ENCODE data around the gene BAG5. TPM values are rescaled to one million over a fixed set of nuclear protein-coding genes. Genes with fewer than 3 reads are reported as not detected.

BAG5 gene
- total and polyA plus RNA-seq, 2 of the 8 experiments (the other 6 are each of a cell fraction or from before 2014, with no cell fraction given), result 7.4 to 29.5 TPM

- TF ChIP-seq RNF2 (IDR thresholded peaks at IDR 0.05; ENCODE audit: borderline replicate concordance, low read depth, low read length, missing control alignments, poor library complexity, severe bottlenecking), result no peak
- TF ChIP-seq MAX (IDR thresholded peaks at IDR 0.05), result 0 out of 2 replicates have a peak, but pooled peaks have one; percentile 24
- TF ChIP-seq CTCF (IDR thresholded peaks at IDR 0.05; ENCODE audit: control extremely low read depth in 1 of 3, insufficient read depth in 1 of 3, low read depth in 1 of 3, low read length in 3 of 3), result peak in 2 of 3 experiments; percentile 84 to 97; a peak in 3 of 4 replicates
- TF ChIP-seq RAD21 (IDR thresholded peaks at IDR 0.05 in 1 of 2, conservative IDR thresholded peaks at IDR 0.05 in 1 of 2; ENCODE audit: low read depth in 2 of 2, low read length in 2 of 2), result peak; percentile 83
- no peak for TF ChIP-seq SP2 (IDR thresholded peaks at IDR 0.05; ENCODE audit: low read length)
- peak; percentile 77; the same call in 1 of the 2 replicates for TF ChIP-seq POLR2AphosphoS5 (IDR thresholded peaks at IDR 0.05; ENCODE audit: low read depth, low read length)
- peak; percentile 46; the same call in 1 of the 2 replicates for TF ChIP-seq GABPA (IDR thresholded peaks at IDR 0.05; ENCODE audit: borderline replicate concordance, insufficient read depth, low read length)
- TF ChIP-seq MAFK (IDR thresholded peaks at IDR 0.05; ENCODE audit: low read depth, low read length), result no peak
- peak in 1 of 2 experiments; percentile 71; a peak in 1 of 3 replicates for TF ChIP-seq POLR2A (IDR thresholded peaks at IDR 0.05; ENCODE audit: control extremely low read depth in 1 of 2, low read depth in 2 of 2, low read length in 2 of 2)
- TF ChIP-seq JUND (IDR thresholded peaks at IDR 0.05; ENCODE audit: low read length), result no peak
These were observed 43.9 kb downstream of the BAG5 start (continued) for GRCh38 chr14:103518422-103519042.

Data from H1 (cell line).